K562 (cell line): Measurements from ENCODE around the gene GATA5.

Source experiments
- ARNT ChIP-seq, 2 experiments: fragments of 450-650 bp; IDR thresholded peaks; 2 replicates each; pipeline ENCODE4 v1.6.1; 2016; ENCODE audit warnings: mild to moderate bottlenecking in 1 of 2
- CEBPB ChIP-seq: fragments of 450-650 bp; IDR thresholded peaks from 2 replicates; pipeline ENCODE4 v1.6.1; 2016; ENCODE audit warnings: missing genetic modification characterization, missing compliant biosample characterization
- CTCF ChIP-seq, 3 experiments: IDR thresholded peaks in 2 of 3; conservative IDR thresholded peaks in 1 of 3; 2 replicates each; pipeline ENCODE4 v1.5.1; 2011 to 2012; ENCODE audit warnings: low read length in 3 of 3, mild to moderate bottlenecking in 3 of 3, control low read depth in 2 of 3, improper control_type of control experiment in 1 of 3, inconsistent platforms in 1 of 3, low read depth in 1 of 3, mixed read lengths in 1 of 3, moderate library complexity in 1 of 3; ENCODE audit not compliant: insufficient read depth in 2 of 3
- GATA2 ChIP-seq: sonication (generic); formaldehyde crosslinking; IDR thresholded peaks from 2 replicates; pipeline ENCODE4 v1.4.0; 2020; ENCODE audit warnings: mild to moderate bottlenecking, missing genetic modification reagents
- HMGN3 ChIP-seq: IDR thresholded peaks from 2 replicates; pipeline ENCODE4 v1.6.1; 2011; ENCODE audit warnings: borderline replicate concordance, low read depth, mild to moderate bottlenecking, mixed read lengths, low read length; ENCODE audit not compliant: insufficient read length; ENCODE audit errors: extremely low read depth
- KDM4B ChIP-seq, 2 experiments: fragments of 450-650 bp in 1 of 2; sonication (generic) in 1 of 2; IDR thresholded peaks; 2 replicates each; pipeline ENCODE4 v1.6.1; 2016 to 2017; ENCODE audit warnings: borderline replicate concordance in 2 of 2, antibody characterized with exemption in 1 of 2, low read depth in 1 of 2, mild to moderate bottlenecking in 1 of 2
- POLR2A ChIP-seq: fragments of 450-650 bp; conservative IDR thresholded peaks from 2 replicates; pipeline ENCODE4 v1.6.1; 2016
- RAD21 ChIP-seq, 2 experiments: fragments of 250-450 bp in 1 of 2; fragments of 450-650 bp in 1 of 2; sonication (Bioruptor Pico) in 1 of 2; formaldehyde crosslinking in 1 of 2; IDR thresholded peaks in 1 of 2; conservative IDR thresholded peaks in 1 of 2; 2 replicates each; pipeline versions ENCODE4 v1.4.0 to v1.8.0; 2020 to 2022; ENCODE audit warnings: mild to moderate bottlenecking in 2 of 2, moderate library complexity in 1 of 2
- RBM14 ChIP-seq: fragments of 200-400 bp; formaldehyde crosslinking; IDR thresholded peaks from 2 replicates; pipeline ENCODE4 v1.6.1; 2018; ENCODE audit warnings: low read depth, mild to moderate bottlenecking, low read length, moderate library complexity, borderline replicate concordance; ENCODE audit not compliant: insufficient read depth
- SRF ChIP-seq, 2 experiments: fragments of 250-450, 450-650 bp in 1 of 2; sonication (Bioruptor Pico) in 1 of 2; sonication (generic) in 1 of 2; formaldehyde crosslinking; IDR thresholded peaks; 2 replicates each; pipeline versions ENCODE4 v1.5.0 to v1.5.1; 2020 to 2022; ENCODE audit warnings: mild to moderate bottlenecking in 1 of 2, missing genetic modification reagents in 1 of 2
- ZKSCAN8 ChIP-seq: fragments of 200-800 bp; sonication (Bioruptor generic); IDR thresholded peaks from 2 replicates; pipeline ENCODE4 v1.6.1; 2016; ENCODE audit warnings: missing genetic modification characterization, missing compliant biosample characterization

GRCh38 chr20:62492711-62493110, 16.9 kb upstream of the GATA5 start:
- TF ChIP-seq RAD21 (CRISPR knock-in tag; conservative IDR thresholded peaks at IDR 0.05 in 1 of 2, IDR thresholded peaks at IDR 0.05 in 1 of 2): no peak
- TF ChIP-seq CTCF (IDR thresholded peaks at IDR 0.05 in 2 of 3, conservative IDR thresholded peaks at IDR 0.05 in 1 of 3; ENCODE audit: insufficient read depth in 2 of 3, low read depth in 1 of 3, low read length in 3 of 3): no peak
- no peak for TF ChIP-seq CEBPB (tag)
- no peak for TF ChIP-seq KDM4B (IDR thresholded peaks at IDR 0.05; ENCODE audit: borderline replicate concordance in 2 of 2, low read depth in 1 of 2)
- no peak for TF ChIP-seq ZKSCAN8
- no peak for TF ChIP-seq POLR2A
- no peak for TF ChIP-seq SRF (CRISPR knock-in tag; IDR thresholded peaks at IDR 0.05)
- TF ChIP-seq RBM14: no peak
- no peak for TF ChIP-seq HMGN3
- no peak for TF ChIP-seq ARNT (IDR thresholded peaks at IDR 0.05)
- TF ChIP-seq GATA2 (CRISPR knock-in tag): no peak
